Sigmoid colon (tissue), 7 donors: ENCODE measurements around the gene PTPRH. TPM values are rescaled to one million over a fixed set of nuclear protein-coding genes. Genes with fewer than 3 reads are reported as not detected.

Experiments used
- DNase-seq: peaks from one replicate; pipeline ENCODE4 v3.0.0-alpha.2; 2019
- H3K27ac ChIP-seq, 4 donors: fragments of 200-600 bp; sonication (generic); one replicate each; pipeline ENCODE4 v1.5.1; 2016 to 2019; ENCODE audit warnings: mild to moderate bottlenecking in 1 of 4
- H3K27me3 ChIP-seq, 3 donors: fragments of 200-600 bp; sonication (generic); one replicate each; pipeline ENCODE4 v1.5.1; 2019; ENCODE audit warnings: mild to moderate bottlenecking in 1 of 3
- H3K36me3 ChIP-seq, 4 donors: fragments of 200-600 bp; sonication (generic); one replicate each; pipeline ENCODE4 v1.5.1; 2016 to 2019
- H3K4me1 ChIP-seq, 4 donors: fragments of 200-600 bp; sonication (generic); one replicate each; pipeline ENCODE4 v1.5.1; 2017 to 2019
- H3K4me3 ChIP-seq, 4 donors: fragments of 200-600 bp; sonication (generic); one replicate each; pipeline ENCODE4 v1.5.1; 2017 to 2019; ENCODE audit warnings: mild to moderate bottlenecking in 2 of 4, moderate library complexity in 1 of 4
- H3K9me3 ChIP-seq, 4 donors: fragments of 200-600 bp in 3 of 4; sonication (generic) in 3 of 4; one replicate each; pipeline versions ENCODE4 v1.5.1 to v1.6.1; 2013 to 2019
- EP300 ChIP-seq, 4 donors: sonication (generic); formaldehyde crosslinking; IDR thresholded peaks; one replicate each; pipeline ENCODE4 v1.6.1; 2017; ENCODE audit warnings: antibody characterized with exemption in 4 of 4
- POLR2A ChIP-seq, 2 donors: fragments of 450-650 bp; IDR thresholded peaks; one replicate each; pipeline ENCODE4 v1.6.1; 2016; ENCODE audit warnings: antibody characterized with exemption in 2 of 2, mild to moderate bottlenecking in 2 of 2, moderate library complexity in 2 of 2
- POLR2AphosphoS5 ChIP-seq, 4 donors: sonication (generic); formaldehyde crosslinking; IDR thresholded peaks; one replicate each; pipeline ENCODE4 v1.6.1; 2017; ENCODE audit warnings: antibody characterized with exemption in 4 of 4
- WGBS, 2 donors: extraction: QIAGEN DNeasy Blood & Tissue Kit; methylation state at CpG; one replicate each; pipeline ENCODE4 v1.1.7; 2013; 5-methylcytosine and 5-hydroxymethylcytosine counted together
- intact Hi-C: fragments of 100-400 bp; cut with DNase I; formaldehyde crosslinking; loops from one replicate; pipeline ENCODE4 v1.15.1; 2023
- polyA plus RNA-seq, 3 donors: library from polyadenylated mRNA; stranded (reverse); fragments of 200-250 nt; gene quantifications; one replicate each; pipeline ENCODE4 v1.2.3, GENCODE V29; 2013
- total RNA-seq, 4 donors: library from RNA; depleted of rRNA; stranded (reverse); fragments of >200 nt; gene quantifications; one replicate each; pipeline ENCODE4 v1.1.0, GENCODE V29; 2016
- TF ChIP-seq, protein P1 (sequence below), 4 experiments: fragments of 450-650 bp in 3 of 4; fragments of 200-600 bp in 1 of 4; IDR thresholded peaks; one replicate each; pipeline ENCODE4 v1.5.1; 2016 to 2019; ENCODE audit warnings: antibody characterized with exemption in 4 of 4, mild to moderate bottlenecking in 3 of 4, moderate library complexity in 2 of 4
- donor health status: healthy with polysubstance abuse.
- donor health status: Bipolar disorder and iron deficiency.
- donor health status: healthy.

The PTPRH gene
- total and polyA plus RNA-seq, 7 donors: 0.95 to 61.3 (median 4.3) TPM

DNA sequence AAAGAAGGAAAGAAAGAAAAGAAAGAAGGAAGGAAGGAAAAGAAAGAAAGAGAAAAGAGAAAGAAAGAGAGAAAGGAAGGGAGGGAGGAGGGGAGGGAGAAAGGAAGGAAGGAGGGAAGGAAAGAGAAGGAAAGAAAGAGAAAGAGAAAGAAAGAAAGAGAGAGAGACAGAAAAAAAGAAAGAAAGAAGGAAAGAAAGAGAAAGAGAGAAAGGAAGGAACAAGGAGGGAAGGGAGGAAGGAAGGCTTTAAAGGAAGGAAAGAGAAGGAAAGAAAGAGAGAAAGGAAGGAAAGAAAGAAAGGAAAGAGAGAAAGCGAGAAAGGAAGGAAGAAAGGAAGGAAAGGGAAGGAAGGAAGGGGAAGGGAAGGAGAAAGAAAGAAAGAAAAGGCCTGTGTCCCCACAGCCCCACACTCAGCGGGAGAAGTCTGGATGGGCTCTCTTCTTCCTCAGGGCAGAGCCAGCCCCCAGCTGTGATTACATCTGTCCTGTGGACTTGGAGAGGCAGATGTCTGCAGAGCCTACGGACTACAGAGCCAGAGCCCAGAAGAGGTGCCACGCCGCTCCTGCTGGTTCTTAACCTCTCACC, 9.6 kb downstream of the PTPRH start:
- DNase-seq: no peak
- no peaks in the 10 kb centered on the region for H3K27me3 ChIP-seq
- H3K4me3 ChIP-seq: no peak overlapping the region
- intact Hi-C loops: no loop called here
- no peaks in the 10 kb centered on the region for H3K9me3 ChIP-seq
- 69 to 77% methylated on average over 5 of the region's 5 CpGs for WGBS, 2 donors
- H3K4me1 ChIP-seq: no peaks in the 10 kb centered on the region
- TF ChIP-seq POLR2AphosphoS5 (IDR thresholded peaks at IDR 0.05): no peak
- TF ChIP-seq, protein P1, sequence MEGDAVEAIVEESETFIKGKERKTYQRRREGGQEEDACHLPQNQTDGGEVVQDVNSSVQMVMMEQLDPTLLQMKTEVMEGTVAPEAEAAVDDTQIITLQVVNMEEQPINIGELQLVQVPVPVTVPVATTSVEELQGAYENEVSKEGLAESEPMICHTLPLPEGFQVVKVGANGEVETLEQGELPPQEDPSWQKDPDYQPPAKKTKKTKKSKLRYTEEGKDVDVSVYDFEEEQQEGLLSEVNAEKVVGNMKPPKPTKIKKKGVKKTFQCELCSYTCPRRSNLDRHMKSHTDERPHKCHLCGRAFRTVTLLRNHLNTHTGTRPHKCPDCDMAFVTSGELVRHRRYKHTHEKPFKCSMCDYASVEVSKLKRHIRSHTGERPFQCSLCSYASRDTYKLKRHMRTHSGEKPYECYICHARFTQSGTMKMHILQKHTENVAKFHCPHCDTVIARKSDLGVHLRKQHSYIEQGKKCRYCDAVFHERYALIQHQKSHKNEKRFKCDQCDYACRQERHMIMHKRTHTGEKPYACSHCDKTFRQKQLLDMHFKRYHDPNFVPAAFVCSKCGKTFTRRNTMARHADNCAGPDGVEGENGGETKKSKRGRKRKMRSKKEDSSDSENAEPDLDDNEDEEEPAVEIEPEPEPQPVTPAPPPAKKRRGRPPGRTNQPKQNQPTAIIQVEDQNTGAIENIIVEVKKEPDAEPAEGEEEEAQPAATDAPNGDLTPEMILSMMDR (IDR thresholded peaks at IDR 0.05): no peak
- no peak for TF ChIP-seq EP300 (IDR thresholded peaks at IDR 0.05)
- no peak for TF ChIP-seq POLR2A (IDR thresholded peaks at IDR 0.05)
- no peak overlapping the region for H3K27ac ChIP-seq
- no peaks in the 10 kb centered on the region for H3K36me3 ChIP-seq

DNA sequence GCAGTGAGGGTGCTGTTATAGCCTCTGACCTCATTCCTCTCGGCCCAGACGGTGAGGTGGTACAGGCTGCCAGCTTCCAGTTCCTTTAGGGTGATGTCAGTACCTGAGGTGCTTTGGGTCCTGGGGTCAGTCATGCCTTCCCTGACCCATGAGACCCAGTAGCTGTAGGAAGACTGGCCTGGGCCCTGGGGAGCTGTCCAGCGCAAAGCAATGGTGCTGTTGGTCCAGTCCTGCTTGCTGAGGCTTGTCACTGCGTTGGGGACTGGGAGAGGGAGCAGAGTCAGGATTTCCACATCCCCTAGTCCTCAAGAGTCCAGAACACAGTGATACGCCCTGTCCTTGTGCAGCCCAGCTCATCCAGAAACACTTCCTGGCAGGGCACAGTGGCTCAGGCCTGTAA, 10.7 kb downstream of the PTPRH start:
- Histone ChIP-seq H3K27ac (no peak overlapping the region), H3K27me3 (no peaks in the 10 kb centered on the region), H3K4me3 (no peak overlapping the region), H3K36me3 (no peaks in the 10 kb centered on the region), H3K9me3 (no peaks in the 10 kb centered on the region), H3K4me1 (no peaks in the 10 kb centered on the region)
- TF ChIP-seq POLR2A (IDR thresholded peaks at IDR 0.05) (no peak), EP300 (IDR thresholded peaks at IDR 0.05) (no peak), POLR2AphosphoS5 (IDR thresholded peaks at IDR 0.05) (no peak)
- TF ChIP-seq, protein P1 (IDR thresholded peaks at IDR 0.05): no peak
- no peak for DNase-seq
- WGBS, 2 donors: 77% methylated on average over 5 of the region's 5 CpGs
- intact Hi-C loops: no loop called here

- intact Hi-C loops: no loop called here
- H3K9me3 ChIP-seq: no peaks in the 10 kb centered on the region
- TF ChIP-seq EP300 (IDR thresholded peaks at IDR 0.05) (no peak), POLR2A (IDR thresholded peaks at IDR 0.05) (no peak), POLR2AphosphoS5 (IDR thresholded peaks at IDR 0.05) (no peak)
- TF ChIP-seq, protein P1 (IDR thresholded peaks at IDR 0.05): no peak
- no peaks in the 10 kb centered on the region for H3K4me1 ChIP-seq
- peaks cover 0 to 6% (median 0%) of the 10 kb centered on the region in 3 donors for H3K27me3 ChIP-seq
- no peak for DNase-seq
- H3K4me3 ChIP-seq: no peak overlapping the region
- 73 to 84% methylated on average over 4 of the region's 4 CpGs for WGBS, 2 donors
- no peaks in the 10 kb centered on the region for H3K36me3 ChIP-seq
- H3K27ac ChIP-seq: no peak overlapping the region
These were observed 11.8 kb downstream of the PTPRH start for GRCh38 chr19:55197528-55197927.

GRCh38 chr19:55196803-55197202, 12.5 kb downstream of the PTPRH start:
- TF ChIP-seq, protein P1 (IDR thresholded peaks at IDR 0.05): no peak
- TF ChIP-seq POLR2AphosphoS5 (IDR thresholded peaks at IDR 0.05): no peak
- no peak for TF ChIP-seq POLR2A (IDR thresholded peaks at IDR 0.05)
- no peak for TF ChIP-seq EP300 (IDR thresholded peaks at IDR 0.05)
- intact Hi-C loops: no loop called here
- H3K4me1 ChIP-seq: no peaks in the 10 kb centered on the region
- H3K36me3 ChIP-seq: no peaks in the 10 kb centered on the region
- H3K27ac ChIP-seq: no peak overlapping the region
- H3K4me3 ChIP-seq: no peak overlapping the region
- peaks cover 0 to 9% (median 0%) of the 10 kb centered on the region in 3 donors for H3K27me3 ChIP-seq
- no peak for DNase-seq
- no peaks in the 10 kb centered on the region for H3K9me3 ChIP-seq
- 91 to 94% methylated on average over 10 of the region's 10 CpGs for WGBS, 2 donors

DNA sequence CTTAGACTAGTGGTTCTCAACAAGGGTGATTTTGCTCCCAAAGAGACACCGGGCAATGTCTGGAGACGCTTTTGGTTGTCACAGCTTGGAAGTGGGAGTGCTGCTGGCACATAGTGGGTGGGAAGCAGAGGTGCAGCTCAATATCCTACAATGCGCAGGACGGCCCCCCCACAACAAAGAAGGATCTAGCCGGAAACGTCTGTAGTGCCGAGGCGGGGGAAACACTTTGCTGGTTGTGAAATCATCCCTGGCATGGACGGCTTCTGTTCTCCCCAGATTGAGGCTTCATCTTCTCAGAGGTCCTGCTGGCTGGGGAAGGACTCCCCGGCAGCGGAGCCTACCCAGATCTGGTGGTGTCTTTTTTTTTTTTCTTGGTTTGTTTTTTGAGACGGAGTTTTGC, 15.8 kb downstream of the PTPRH start:
- intact Hi-C loops: no loop called here
- H3K9me3 ChIP-seq: no peaks in the 10 kb centered on the region
- TF ChIP-seq POLR2AphosphoS5 (IDR thresholded peaks at IDR 0.05): no peak
- TF ChIP-seq, protein P1 (IDR thresholded peaks at IDR 0.05): no peak
- no peak for TF ChIP-seq EP300 (IDR thresholded peaks at IDR 0.05)
- TF ChIP-seq POLR2A (IDR thresholded peaks at IDR 0.05): no peak
- H3K4me1 ChIP-seq: no peaks in the 10 kb centered on the region
- no peaks in the 10 kb centered on the region for H3K36me3 ChIP-seq
- WGBS, 2 donors: 82 to 88% methylated on average over 12 of the region's 12 CpGs
- DNase-seq: no peak
- H3K4me3 ChIP-seq: no peak overlapping the region
- no peak overlapping the region for H3K27ac ChIP-seq
- peaks cover 0 to 9% (median 0%) of the 10 kb centered on the region in 3 donors for H3K27me3 ChIP-seq
